B cell (primary cell): Measurements from ENCODE around the gene PWWP2B. TPM values are rescaled to one million over a fixed set of nuclear protein-coding genes. Genes with fewer than 3 reads are reported as not detected.

Source experiments
- ATAC-seq: fragments of 200-7000 bp; cut with Tn5 transposase; one replicate; pipeline ENCODE4 v1.10.0; 2021; ENCODE audit warnings: low read depth, mild to moderate bottlenecking, moderate number of reproducible peaks, moderate library complexity
- CTCF ChIA-PET: fragments of 350-600 bp; sonication (Branson Sonifier 250); formaldehyde crosslinking; loops from one replicate; lab custom pipeline; 2021; ENCODE audit warnings: antibody characterized with exemption, inconsistent platforms; lab: Charles Lee
- POLR2A ChIA-PET: fragments of 350-600 bp; sonication (Branson Sonifier 250); formaldehyde crosslinking; loops from one replicate; lab custom pipeline; 2021; ENCODE audit warnings: antibody characterized with exemption; lab: Charles Lee
- DNase-seq: peaks from one replicate; pipeline ENCODE4 v3.0.0; 2013
- H2AFZ ChIP-seq: 2 replicates; pipeline ENCODE4 v1.6.1; 2012; ENCODE audit warnings: mild to moderate bottlenecking, low read depth, low read length; ENCODE audit not compliant: insufficient read depth, poor library complexity, severe bottlenecking
- H3K27ac ChIP-seq, 2 donors: 1 replicate in 1 of 2; 2 replicates in 1 of 2; pipeline ENCODE4 v1.5.1; 2012 to 2013; ENCODE audit warnings: low read length in 2 of 2, mild to moderate bottlenecking in 2 of 2, moderate library complexity in 1 of 2
- H3K27me3 ChIP-seq, 4 experiments: fragments of 200-600 bp in 1 of 4; sonication (generic) in 1 of 4; replicated peaks in 1 of 4; 1 replicate in 2 of 4; 2 replicates in 2 of 4; pipeline versions ENCODE4 v1.6.1 to v1.7.0; 2013 to 2016; ENCODE audit warnings: low read length in 3 of 4, mild to moderate bottlenecking in 2 of 4, mixed read lengths in 1 of 4, moderate library complexity in 1 of 4; ENCODE audit not compliant: insufficient read depth in 4 of 4, control insufficient read depth in 3 of 4; ENCODE audit errors: control extremely low read depth in 1 of 4
- H3K36me3 ChIP-seq, 2 experiments: replicated peaks in 1 of 2; 1 replicate in 1 of 2; 2 replicates in 1 of 2; pipeline versions ENCODE4 v1.6.1 to v1.7.1; 2013; ENCODE audit warnings: low read length in 1 of 2; ENCODE audit not compliant: insufficient read depth in 2 of 2, control insufficient read depth in 1 of 2; ENCODE audit errors: control extremely low read depth in 1 of 2, extremely low read depth in 1 of 2
- H3K4me1 ChIP-seq, 2 donors: fragments of 200-600 bp in 1 of 2; sonication (generic) in 1 of 2; 1 replicate in 1 of 2; 2 replicates in 1 of 2; pipeline versions ENCODE4 v1.5.1 to v1.6.1; 2013 to 2017; ENCODE audit warnings: low read length in 2 of 2; ENCODE audit not compliant: control insufficient read depth in 2 of 2, insufficient read depth in 2 of 2
- H3K4me2 ChIP-seq: replicated peaks from 2 replicates; pipeline ENCODE3; 2012; ENCODE audit warnings: mild to moderate bottlenecking, low read depth, low read length; ENCODE audit not compliant: poor library complexity, severe bottlenecking
- H3K4me3 ChIP-seq, 5 experiments: fragments of 200-600 bp in 1 of 5; sonication (generic) in 1 of 5; 1 replicate in 3 of 5; 2 replicates in 2 of 5; pipeline versions ENCODE4 v1.5.1 to v1.7.0; 2011 to 2016; ENCODE audit warnings: low read length in 4 of 5, mild to moderate bottlenecking in 4 of 5, low read depth in 2 of 5, control low read depth in 1 of 5, moderate library complexity in 1 of 5; ENCODE audit not compliant: insufficient read depth in 1 of 5; ENCODE audit errors: control extremely low read depth in 1 of 5, extremely low read depth in 1 of 5
- H3K79me2 ChIP-seq: fragments of 200-600 bp; sonication (generic); one replicate; pipeline ENCODE4 v1.6.0; 2016; ENCODE audit warnings: low read length; ENCODE audit not compliant: control insufficient read depth, insufficient read depth
- H3K9ac ChIP-seq: fragments of 200-600 bp; sonication (generic); 2 replicates; pipeline ENCODE4 v1.6.1; 2017; ENCODE audit warnings: mild to moderate bottlenecking, low read length, moderate library complexity
- H3K9me3 ChIP-seq, 3 donors: one replicate each; pipeline versions ENCODE4 v1.6.1 to v1.7.1; 2013; ENCODE audit warnings: low read length in 2 of 3; ENCODE audit not compliant: control insufficient read depth in 2 of 3, insufficient read depth in 1 of 3; ENCODE audit errors: control extremely low read depth in 1 of 3
- H4K20me1 ChIP-seq: 2 replicates; pipeline ENCODE4 v1.6.0; 2012; ENCODE audit warnings: mild to moderate bottlenecking, low read length; ENCODE audit not compliant: insufficient read depth, control insufficient read depth, poor library complexity, severe bottlenecking
- H3K27ac Mint-ChIP-seq: one replicate; pipeline ENCODE4 v1.8.0; 2021; ENCODE audit warnings: mixed read lengths
- H3K27me3 Mint-ChIP-seq: one replicate; pipeline ENCODE4 v1.8.0; 2021; ENCODE audit warnings: mixed read lengths
- H3K4me1 Mint-ChIP-seq: one replicate; pipeline ENCODE4 v1.8.0; 2021; ENCODE audit warnings: mixed read lengths
- H3K4me3 Mint-ChIP-seq: one replicate; pipeline ENCODE4 v1.8.0; 2021; ENCODE audit warnings: mixed read lengths
- H3K9me3 Mint-ChIP-seq: one replicate; pipeline ENCODE4 v1.8.0; 2022; ENCODE audit warnings: mixed read lengths; ENCODE audit not compliant: insufficient read depth
- EZH2 ChIP-seq: IDR thresholded peaks from 2 replicates; pipeline ENCODE4 v1.6.1; 2012; ENCODE audit warnings: borderline replicate concordance, low read depth, mild to moderate bottlenecking, moderate library complexity, low read length; ENCODE audit not compliant: insufficient read depth, poor library complexity, severe bottlenecking
- WGBS: methylation state at CpG from one replicate; pipeline ENCODE4 v1.1.5; 2013; ENCODE audit warnings: missing lambda C conversion rate; ENCODE audit not compliant: insufficient coverage; 5-methylcytosine and 5-hydroxymethylcytosine counted together
- intact Hi-C: fragments of 100-400 bp; cut with micrococcal nuclease; formaldehyde crosslinking; loops from one replicate; pipeline ENCODE4 v1.10.0; 2022
- polyA plus RNA-seq: library from polyadenylated mRNA; depleted of rRNA; stranded (reverse); fragments of >200 nt; gene quantifications from 2 replicates; pipeline ENCODE4 v1.2.3, GENCODE V29; 2012
- total RNA-seq, 2 donors: library from RNA; stranded (reverse); fragments of 120-200 nt in 1 of 2; gene quantifications; 1 replicate in 1 of 2; 2 replicates in 1 of 2; pipeline versions ENCODE4 v1.2.3 to v1.2.4, GENCODE V29; 2013 to 2022
- TF ChIP-seq, protein P1 (sequence below): fragments of 200-600 bp; IDR thresholded peaks from one replicate; pipeline ENCODE4 v1.8.0; 2022; ENCODE audit warnings: antibody characterized with exemption, mild to moderate bottlenecking

PWWP2B gene
- total and polyA plus RNA-seq, 2 donors (not counting 1 experiment from before 2014, with no cell fraction given) = 13.6 to 34.4 TPM

DNA sequence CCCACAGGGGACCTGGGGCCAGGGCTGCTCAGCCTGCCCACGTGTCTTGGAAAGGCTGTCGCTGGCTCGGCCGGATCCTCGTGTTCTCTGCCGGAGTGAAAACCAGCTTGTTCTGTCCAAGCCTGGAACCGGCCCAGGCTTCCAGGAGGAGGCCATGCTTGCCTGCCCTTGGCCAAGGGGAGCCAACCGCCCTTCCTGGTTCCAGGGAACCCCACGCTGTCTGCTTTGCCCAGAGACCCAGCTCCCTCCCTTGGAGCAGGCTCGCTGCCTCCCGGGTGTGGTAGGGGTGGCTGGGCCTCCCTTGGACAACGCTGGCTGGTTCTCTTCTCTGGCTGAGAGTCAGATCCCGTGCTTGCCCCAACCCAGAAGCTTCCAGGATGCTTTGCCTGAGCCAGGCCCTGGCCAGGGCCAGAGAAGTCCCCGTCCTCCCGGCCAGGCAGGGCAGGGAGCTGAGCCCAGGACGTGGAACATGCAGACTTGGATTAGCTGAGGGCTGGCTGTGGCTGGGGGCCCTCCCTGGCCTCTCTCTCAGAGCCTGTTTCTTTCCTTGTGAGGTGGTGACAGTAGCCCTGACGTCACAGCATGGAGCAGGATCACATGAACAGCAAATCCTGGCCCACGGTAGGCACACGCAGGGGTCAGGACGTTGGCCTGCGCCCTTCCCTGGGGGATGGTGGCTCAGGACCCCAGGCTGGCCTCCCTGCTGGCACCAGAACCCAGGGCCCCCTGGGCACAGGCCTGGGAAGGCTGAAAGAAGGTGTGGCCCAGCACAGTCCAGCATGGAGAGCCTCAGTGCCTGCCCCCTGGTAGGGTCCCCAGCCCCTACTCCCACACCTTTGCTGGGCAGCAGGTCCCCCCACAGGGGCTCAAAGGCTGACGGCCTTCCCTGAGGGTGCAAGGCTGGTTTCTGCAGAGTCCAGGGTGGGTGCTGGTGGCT is 67.5 kb downstream of the PWWP2B start:
- ChIA-PET CTCF (no interaction called here), POLR2A (no interaction called here)
- H3K4me1 Mint-ChIP-seq = peaks cover under 1% of the 10 kb centered on the region
- Histone ChIP-seq H3K4me1 (no peaks in the 10 kb centered on the region), H3K9ac (no peak overlapping the region), H3K4me2 (no peak overlapping the region), H2AFZ (no peak overlapping the region), H3K27me3 (no peaks in the 10 kb centered on the region), H3K36me3 (no peaks in the 10 kb centered on the region), H3K79me2 (no peaks in the 10 kb centered on the region), H4K20me1 (no peaks in the 10 kb centered on the region), H3K4me3 (no peak overlapping the region), H3K27ac (no peak overlapping the region), H3K9me3 (no peaks in the 10 kb centered on the region)
- TF ChIP-seq, protein P1, sequence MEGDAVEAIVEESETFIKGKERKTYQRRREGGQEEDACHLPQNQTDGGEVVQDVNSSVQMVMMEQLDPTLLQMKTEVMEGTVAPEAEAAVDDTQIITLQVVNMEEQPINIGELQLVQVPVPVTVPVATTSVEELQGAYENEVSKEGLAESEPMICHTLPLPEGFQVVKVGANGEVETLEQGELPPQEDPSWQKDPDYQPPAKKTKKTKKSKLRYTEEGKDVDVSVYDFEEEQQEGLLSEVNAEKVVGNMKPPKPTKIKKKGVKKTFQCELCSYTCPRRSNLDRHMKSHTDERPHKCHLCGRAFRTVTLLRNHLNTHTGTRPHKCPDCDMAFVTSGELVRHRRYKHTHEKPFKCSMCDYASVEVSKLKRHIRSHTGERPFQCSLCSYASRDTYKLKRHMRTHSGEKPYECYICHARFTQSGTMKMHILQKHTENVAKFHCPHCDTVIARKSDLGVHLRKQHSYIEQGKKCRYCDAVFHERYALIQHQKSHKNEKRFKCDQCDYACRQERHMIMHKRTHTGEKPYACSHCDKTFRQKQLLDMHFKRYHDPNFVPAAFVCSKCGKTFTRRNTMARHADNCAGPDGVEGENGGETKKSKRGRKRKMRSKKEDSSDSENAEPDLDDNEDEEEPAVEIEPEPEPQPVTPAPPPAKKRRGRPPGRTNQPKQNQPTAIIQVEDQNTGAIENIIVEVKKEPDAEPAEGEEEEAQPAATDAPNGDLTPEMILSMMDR = no peak
- no peak for TF ChIP-seq EZH2
- no peak overlapping the region for H3K4me3 Mint-ChIP-seq
- H3K27me3 Mint-ChIP-seq = peaks cover under 1% of the 10 kb centered on the region
- H3K9me3 Mint-ChIP-seq = no peaks in the 10 kb centered on the region
- ATAC-seq = no peak
- no peak for DNase-seq
- intact Hi-C loops = no loop called here
- 90% methylated on average over 22 of the region's 22 CpGs for WGBS
- no peak overlapping the region for H3K27ac Mint-ChIP-seq

DNA sequence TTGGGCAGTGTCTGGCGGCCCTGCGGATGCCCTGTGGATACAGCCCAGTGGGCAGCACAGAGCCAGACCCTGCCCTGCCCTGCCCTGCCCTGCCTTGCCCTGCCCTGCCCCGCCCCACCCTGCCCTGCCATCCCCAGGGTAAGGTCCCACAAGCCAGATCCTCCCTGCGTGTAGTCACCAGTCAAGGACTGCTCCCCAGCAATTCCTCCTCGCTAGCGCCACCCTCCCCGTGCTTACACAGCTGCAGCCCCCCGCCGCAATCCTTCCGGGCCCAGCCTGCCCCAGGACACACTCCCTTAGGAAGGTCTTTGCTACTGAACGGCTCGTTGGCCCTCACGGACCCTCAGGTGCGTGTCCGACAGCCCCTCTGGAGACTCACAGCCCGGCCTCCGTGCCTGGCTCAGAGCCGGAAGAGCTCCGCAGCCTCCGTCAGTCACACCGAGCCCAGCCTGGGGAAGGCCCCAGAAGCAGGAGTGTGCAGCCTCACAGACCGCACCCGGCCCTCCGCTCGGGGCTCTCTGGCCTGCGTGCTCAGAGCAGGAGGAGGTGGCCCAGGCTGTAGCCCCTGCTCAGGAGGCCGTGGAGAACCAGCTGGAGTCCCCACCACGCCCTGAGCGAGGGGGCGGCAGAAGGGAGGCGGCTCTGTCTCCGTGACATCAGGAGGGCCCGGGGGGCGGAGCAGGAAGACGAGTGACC is 68.3 kb downstream of the PWWP2B start:
- H3K4me3 ChIP-seq = no peak overlapping the region
- 96% methylated on average over 35 of the region's 35 CpGs for WGBS
- H3K9me3 Mint-ChIP-seq = no peaks in the 10 kb centered on the region
- H3K9me3 ChIP-seq = peaks cover 0 to 1% (median 0%) of the 10 kb centered on the region in 3 donors
- intact Hi-C loops = no loop called here
- ChIA-PET POLR2A (no interaction called here), CTCF (no interaction called here)
- no peaks in the 10 kb centered on the region for H3K79me2 ChIP-seq
- no peaks in the 10 kb centered on the region for H4K20me1 ChIP-seq
- no peak overlapping the region for H3K4me2 ChIP-seq
- H3K4me1 ChIP-seq = no peaks in the 10 kb centered on the region
- no peaks in the 10 kb centered on the region for H3K36me3 ChIP-seq
- H3K4me1 Mint-ChIP-seq = peaks cover 4% of the 10 kb centered on the region
- ATAC-seq = no peak
- H3K4me3 Mint-ChIP-seq = no peak overlapping the region
- DNase-seq = no peak
- TF ChIP-seq, protein P1 = no peak
- TF ChIP-seq EZH2 = no peak
- H2AFZ ChIP-seq = no peak overlapping the region
- H3K27ac ChIP-seq = no peak overlapping the region
- H3K9ac ChIP-seq = no peak overlapping the region
- H3K27me3 Mint-ChIP-seq = peaks cover 3% of the 10 kb centered on the region
- no peaks in the 10 kb centered on the region for H3K27me3 ChIP-seq
- H3K27ac Mint-ChIP-seq = no peak overlapping the region
